H9 (cell line): ENCODE measurements around the gene SEMA6A. TPM values are rescaled to one million over a fixed set of nuclear protein-coding genes. Genes with fewer than 3 reads are reported as not detected.

Source experiments
- DNase-seq: peaks from one replicate; pipeline ENCODE4 v3.0.0-alpha.2; 2017
- H2AFZ ChIP-seq: one replicate; pipeline ENCODE4 v1.6.1; 2013; ENCODE audit warnings: mild to moderate bottlenecking, low read length, control low read depth, moderate library complexity
- H2AK5ac ChIP-seq: 2 replicates; pipeline ENCODE4 v1.6.1; 2013; ENCODE audit warnings: low read length, control low read depth, mixed read lengths; ENCODE audit not compliant: insufficient read length
- H2BK120ac ChIP-seq: one replicate; pipeline ENCODE4 v1.6.1; 2013; ENCODE audit warnings: low read depth, mild to moderate bottlenecking, low read length, control low read depth, inconsistent platforms; ENCODE audit not compliant: poor library complexity, severe bottlenecking
- H2BK12ac ChIP-seq: 2 replicates; pipeline ENCODE4 v1.6.1; 2013; ENCODE audit warnings: low read length, control low read depth, mixed read lengths, low read depth; ENCODE audit not compliant: insufficient read length
- H2BK15ac ChIP-seq: 2 replicates; pipeline ENCODE4 v1.6.1; 2013; ENCODE audit warnings: low read depth, low read length, control low read depth
- H2BK20ac ChIP-seq: one replicate; pipeline ENCODE4 v1.6.1; 2013; ENCODE audit warnings: low read depth, mild to moderate bottlenecking, low read length, control low read depth, inconsistent platforms; ENCODE audit not compliant: poor library complexity, severe bottlenecking
- H2BK5ac ChIP-seq: 2 replicates; pipeline ENCODE4 v1.6.1; 2013; ENCODE audit warnings: low read length, control low read depth, mixed read lengths; ENCODE audit not compliant: insufficient read length
- H3K14ac ChIP-seq: 2 replicates; pipeline ENCODE4 v1.6.1; 2013; ENCODE audit warnings: low read length, control low read depth; ENCODE audit not compliant: insufficient read depth
- H3K18ac ChIP-seq: 2 replicates; pipeline ENCODE4 v1.6.1; 2013; ENCODE audit warnings: low read depth, mild to moderate bottlenecking, mixed read lengths, low read length, control low read depth; ENCODE audit not compliant: insufficient read length
- H3K23ac ChIP-seq: 2 replicates; pipeline ENCODE4 v1.6.1; 2013; ENCODE audit warnings: low read length, control low read depth, mixed read lengths, low read depth; ENCODE audit not compliant: insufficient read length
- H3K23me2 ChIP-seq: 2 replicates; pipeline ENCODE4 v1.6.1; 2013; ENCODE audit warnings: low read depth, mild to moderate bottlenecking, mixed read lengths, low read length, control low read depth; ENCODE audit not compliant: insufficient read length, poor library complexity, severe bottlenecking
- H3K27ac ChIP-seq: 2 replicates; pipeline ENCODE4 v1.5.1; 2013; ENCODE audit warnings: low read length, control low read depth, mixed read lengths, low read depth; ENCODE audit not compliant: insufficient read length
- H3K27me3 ChIP-seq: 2 replicates; pipeline ENCODE4 v1.6.1; 2013; ENCODE audit warnings: low read length, control low read depth, inconsistent platforms; ENCODE audit not compliant: insufficient read depth
- H3K4ac ChIP-seq: 2 replicates; pipeline ENCODE4 v1.6.1; 2013; ENCODE audit warnings: low read depth, mild to moderate bottlenecking, control low read depth, inconsistent platforms, low read length, moderate library complexity
- H3K4me1 ChIP-seq: 2 replicates; pipeline ENCODE4 v1.6.1; 2013; ENCODE audit warnings: low read length, control low read depth, inconsistent platforms; ENCODE audit not compliant: insufficient read depth
- H3K4me2 ChIP-seq: 2 replicates; pipeline ENCODE4 v1.6.1; 2013; ENCODE audit warnings: low read length, control low read depth, mixed read lengths; ENCODE audit not compliant: insufficient read length, insufficient read depth
- H3K56ac ChIP-seq: 2 replicates; pipeline ENCODE4 v1.6.1; 2013; ENCODE audit warnings: low read depth, mild to moderate bottlenecking, mixed read lengths, low read length, control low read depth; ENCODE audit not compliant: insufficient read length
- H3K79me1 ChIP-seq: 2 replicates; pipeline ENCODE4 v1.6.1; 2013; ENCODE audit warnings: low read depth, mild to moderate bottlenecking, moderate library complexity, low read length, control low read depth, inconsistent platforms; ENCODE audit not compliant: insufficient read depth, poor library complexity, severe bottlenecking
- H3K79me2 ChIP-seq: 2 replicates; pipeline ENCODE4 v1.6.1; 2013; ENCODE audit warnings: low read length, control low read depth, inconsistent platforms; ENCODE audit not compliant: insufficient read depth
- H3K9ac ChIP-seq: 2 replicates; pipeline ENCODE4 v1.6.1; 2013; ENCODE audit warnings: low read length, control low read depth, mixed read lengths; ENCODE audit not compliant: insufficient read length; ENCODE audit errors: extremely low read depth
- H3K9me3 ChIP-seq: one replicate; pipeline ENCODE4 v1.6.1; 2013; ENCODE audit warnings: low read depth, low read length, inconsistent platforms; ENCODE audit not compliant: control insufficient read depth
- H3T11ph ChIP-seq: one replicate; pipeline ENCODE4 v1.6.1; 2013; ENCODE audit warnings: mild to moderate bottlenecking, low read length, control low read depth, inconsistent platforms
- H4K20me1 ChIP-seq: one replicate; pipeline ENCODE4 v1.6.1; 2013; ENCODE audit not compliant: control insufficient read depth, insufficient read length, insufficient read depth
- H4K5ac ChIP-seq: 2 replicates; pipeline ENCODE4 v1.6.1; 2013; ENCODE audit warnings: low read depth, mild to moderate bottlenecking, mixed read lengths, low read length, control low read depth; ENCODE audit not compliant: insufficient read length
- H4K8ac ChIP-seq: replicated peaks from 2 replicates; pipeline ENCODE4 v1.6.1; 2013; ENCODE audit warnings: low read length, control low read depth, mixed read lengths, low read depth; ENCODE audit not compliant: insufficient read length
- H4K91ac ChIP-seq: 2 replicates; pipeline ENCODE4 v1.6.1; 2013; ENCODE audit warnings: low read depth, mild to moderate bottlenecking, moderate library complexity, mixed read lengths, low read length, control low read depth; ENCODE audit not compliant: insufficient read length
- H3K27ac Mint-ChIP-seq, 3 experiments: 2 replicates in 2 of 3; 3 replicates in 1 of 3; pipeline ENCODE4 v1.8.0; 2020 to 2021; ENCODE audit warnings: mixed read lengths in 3 of 3, mild to moderate bottlenecking in 1 of 3, moderate library complexity in 1 of 3
- H3K27me3 Mint-ChIP-seq: 2 replicates; pipeline ENCODE4 v1.8.0; 2021; ENCODE audit warnings: low read depth, mild to moderate bottlenecking, moderate library complexity, mixed read lengths
- H3K36me3 Mint-ChIP-seq, 3 experiments: 2 replicates in 2 of 3; 3 replicates in 1 of 3; pipeline ENCODE4 v1.8.0; 2020 to 2021; ENCODE audit warnings: low read depth in 3 of 3, mixed read lengths in 3 of 3; ENCODE audit not compliant: insufficient read depth in 1 of 3
- H3K4me1 Mint-ChIP-seq, 2 experiments: 2 replicates each; pipeline ENCODE4 v1.8.0; 2020; ENCODE audit warnings: mixed read lengths in 2 of 2
- H3K4me3 Mint-ChIP-seq, 2 experiments: 2 replicates in 1 of 2; 3 replicates in 1 of 2; pipeline ENCODE4 v1.8.0; 2020 to 2021; ENCODE audit warnings: mild to moderate bottlenecking in 2 of 2, mixed read lengths in 2 of 2, moderate library complexity in 1 of 2
- H3K9me3 Mint-ChIP-seq, 2 experiments: 2 replicates in 1 of 2; 3 replicates in 1 of 2; pipeline ENCODE4 v1.8.0; 2020; ENCODE audit warnings: mild to moderate bottlenecking in 2 of 2, mixed read lengths in 2 of 2, moderate library complexity in 1 of 2
- CTCF ChIP-seq: fragments of 200-600 bp; sonication (generic); conservative IDR thresholded peaks from 3 replicates; pipeline ENCODE4 v1.8.0; 2021; ENCODE audit warnings: antibody characterized with exemption, mild to moderate bottlenecking
- WGBS: extraction: QIAGEN DNeasy Blood & Tissue Kit; methylation state at CpG from one replicate; pipeline ENCODE4 v1.1.7; 2013; ENCODE audit warnings: missing lambda C conversion rate, low lambda C conversion rate, mixed read lengths; ENCODE audit not compliant: insufficient read length; ENCODE audit errors: extremely low coverage; 5-methylcytosine and 5-hydroxymethylcytosine counted together
- total RNA-seq: library from RNA; stranded (reverse); gene quantifications from 2 replicates; pipeline ENCODE4 v1.2.1, GENCODE V29; 2021

SEMA6A gene
- total RNA-seq, 1 experiment from 2014 or later = 354 TPM

- Histone ChIP-seq H2AK5ac (no peak overlapping the region), H3K18ac (no peak overlapping the region), H3K79me1 (peaks cover 2% of the 10 kb centered on the region), H3K23me2 (no peaks in the 10 kb centered on the region), H3K27ac (no peak overlapping the region), H2BK12ac (no peak overlapping the region), H3K4me2 (no peak overlapping the region), H2BK15ac (no peak overlapping the region), H3T11ph (no peak overlapping the region), H3K9ac (no peak overlapping the region), H4K8ac (no peak overlapping the region), H3K9me3 (no peaks in the 10 kb centered on the region), H2BK5ac (no peak overlapping the region), H3K27me3 (no peaks in the 10 kb centered on the region), H3K56ac (no peak overlapping the region), H2BK120ac (no peak overlapping the region), H3K4ac (no peak overlapping the region), H3K79me2 (peaks cover 98% of the 10 kb centered on the region), H2AFZ (no peak overlapping the region), H3K4me1 (peaks cover 20% of the 10 kb centered on the region), H4K91ac (no peak overlapping the region), H3K14ac (no peak overlapping the region), H4K5ac (no peak overlapping the region), H3K23ac (no peak overlapping the region), H2BK20ac (no peak overlapping the region), H4K20me1 (peaks cover 3% of the 10 kb centered on the region)
- H3K27ac Mint-ChIP-seq = peak overlapping the region in 1 of 3 experiments; percentile 10; a peak in 1 of 7 replicates
- peaks cover 59 to 78% of the 10 kb centered on the region in 2 experiments for H3K4me1 Mint-ChIP-seq
- no peak for TF ChIP-seq CTCF
- H3K36me3 Mint-ChIP-seq = peaks cover 5 to 25% (median 11%) of the 10 kb centered on the region in 3 experiments; a peak in 4 of 7 replicates
- H3K27me3 Mint-ChIP-seq = no peaks in the 10 kb centered on the region; the same call in 1 of the 2 replicates
- no CpG with 5 or more reads among the region's 4 CpGs for WGBS
- no peak for DNase-seq
- no peak overlapping the region for H3K4me3 Mint-ChIP-seq
- no peaks in the 10 kb centered on the region for H3K9me3 Mint-ChIP-seq
Measured at GRCh38 chr5:116516021-116516420, 58.6 kb downstream of the SEMA6A start.
